Sigmoid colon (tissue), 7 donors: ENCODE results near the gene TVP23A. TPM values are rescaled to one million over a fixed set of nuclear protein-coding genes. Genes with fewer than 3 reads are reported as not detected.

Experiments
- DNase-seq: peaks from one replicate; pipeline ENCODE4 v3.0.0-alpha.2; 2019
- H3K27ac ChIP-seq, 4 donors: fragments of 200-600 bp; sonication (generic); one replicate each; pipeline ENCODE4 v1.5.1; 2016 to 2019; ENCODE audit warnings: mild to moderate bottlenecking in 1 of 4
- H3K27me3 ChIP-seq, 3 donors: fragments of 200-600 bp; sonication (generic); one replicate each; pipeline ENCODE4 v1.5.1; 2019; ENCODE audit warnings: mild to moderate bottlenecking in 1 of 3
- H3K36me3 ChIP-seq, 4 donors: fragments of 200-600 bp; sonication (generic); one replicate each; pipeline ENCODE4 v1.5.1; 2016 to 2019
- H3K4me1 ChIP-seq, 4 donors: fragments of 200-600 bp; sonication (generic); one replicate each; pipeline ENCODE4 v1.5.1; 2017 to 2019
- H3K4me3 ChIP-seq, 4 donors: fragments of 200-600 bp; sonication (generic); one replicate each; pipeline ENCODE4 v1.5.1; 2017 to 2019; ENCODE audit warnings: mild to moderate bottlenecking in 2 of 4, moderate library complexity in 1 of 4
- H3K9me3 ChIP-seq, 4 donors: fragments of 200-600 bp in 3 of 4; sonication (generic) in 3 of 4; one replicate each; pipeline versions ENCODE4 v1.5.1 to v1.6.1; 2013 to 2019
- EP300 ChIP-seq, 4 donors: sonication (generic); formaldehyde crosslinking; IDR thresholded peaks; one replicate each; pipeline ENCODE4 v1.6.1; 2017; ENCODE audit warnings: antibody characterized with exemption in 4 of 4
- POLR2A ChIP-seq, 2 donors: fragments of 450-650 bp; IDR thresholded peaks; one replicate each; pipeline ENCODE4 v1.6.1; 2016; ENCODE audit warnings: antibody characterized with exemption in 2 of 2, mild to moderate bottlenecking in 2 of 2, moderate library complexity in 2 of 2
- POLR2AphosphoS5 ChIP-seq, 4 donors: sonication (generic); formaldehyde crosslinking; IDR thresholded peaks; one replicate each; pipeline ENCODE4 v1.6.1; 2017; ENCODE audit warnings: antibody characterized with exemption in 4 of 4
- WGBS, 2 donors: extraction: QIAGEN DNeasy Blood & Tissue Kit; methylation state at CpG; one replicate each; pipeline ENCODE4 v1.1.7; 2013; 5-methylcytosine and 5-hydroxymethylcytosine counted together
- intact Hi-C: fragments of 100-400 bp; cut with DNase I; formaldehyde crosslinking; loops from one replicate; pipeline ENCODE4 v1.15.1; 2023
- polyA plus RNA-seq, 3 donors: library from polyadenylated mRNA; stranded (reverse); fragments of 200-250 nt; gene quantifications; one replicate each; pipeline ENCODE4 v1.2.3, GENCODE V29; 2013
- total RNA-seq, 4 donors: library from RNA; depleted of rRNA; stranded (reverse); fragments of >200 nt; gene quantifications; one replicate each; pipeline ENCODE4 v1.1.0, GENCODE V29; 2016
- TF ChIP-seq, protein P1 (sequence below), 4 experiments: fragments of 450-650 bp in 3 of 4; fragments of 200-600 bp in 1 of 4; IDR thresholded peaks; one replicate each; pipeline ENCODE4 v1.5.1; 2016 to 2019; ENCODE audit warnings: antibody characterized with exemption in 4 of 4, mild to moderate bottlenecking in 3 of 4, moderate library complexity in 2 of 4
- donor health status: healthy with polysubstance abuse.
- donor health status: Bipolar disorder and iron deficiency.
- donor health status: healthy.

TVP23A gene
- total and polyA plus RNA-seq, 7 donors: 0.14 to 0.98 (median 0.71) TPM; not detected in 2

GRCh38 chr16:10847176-10847575 lies 28.6 kb upstream of the TVP23A start:
- H3K9me3 ChIP-seq: no peaks in the 10 kb centered on the region
- H3K4me1 ChIP-seq: no peaks in the 10 kb centered on the region
- no peaks in the 10 kb centered on the region for H3K36me3 ChIP-seq
- TF ChIP-seq, protein P1, sequence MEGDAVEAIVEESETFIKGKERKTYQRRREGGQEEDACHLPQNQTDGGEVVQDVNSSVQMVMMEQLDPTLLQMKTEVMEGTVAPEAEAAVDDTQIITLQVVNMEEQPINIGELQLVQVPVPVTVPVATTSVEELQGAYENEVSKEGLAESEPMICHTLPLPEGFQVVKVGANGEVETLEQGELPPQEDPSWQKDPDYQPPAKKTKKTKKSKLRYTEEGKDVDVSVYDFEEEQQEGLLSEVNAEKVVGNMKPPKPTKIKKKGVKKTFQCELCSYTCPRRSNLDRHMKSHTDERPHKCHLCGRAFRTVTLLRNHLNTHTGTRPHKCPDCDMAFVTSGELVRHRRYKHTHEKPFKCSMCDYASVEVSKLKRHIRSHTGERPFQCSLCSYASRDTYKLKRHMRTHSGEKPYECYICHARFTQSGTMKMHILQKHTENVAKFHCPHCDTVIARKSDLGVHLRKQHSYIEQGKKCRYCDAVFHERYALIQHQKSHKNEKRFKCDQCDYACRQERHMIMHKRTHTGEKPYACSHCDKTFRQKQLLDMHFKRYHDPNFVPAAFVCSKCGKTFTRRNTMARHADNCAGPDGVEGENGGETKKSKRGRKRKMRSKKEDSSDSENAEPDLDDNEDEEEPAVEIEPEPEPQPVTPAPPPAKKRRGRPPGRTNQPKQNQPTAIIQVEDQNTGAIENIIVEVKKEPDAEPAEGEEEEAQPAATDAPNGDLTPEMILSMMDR (IDR thresholded peaks at IDR 0.05): no peak
- TF ChIP-seq POLR2AphosphoS5 (IDR thresholded peaks at IDR 0.05) (no peak), POLR2A (IDR thresholded peaks at IDR 0.05) (no peak), EP300 (IDR thresholded peaks at IDR 0.05) (no peak)
- intact Hi-C loops: no loop called here
- peak overlapping the region in 2 of 4 donors; percentile 44 to 46 for H3K27ac ChIP-seq
- H3K4me3 ChIP-seq: no peak overlapping the region
- no peak for DNase-seq
- WGBS, 2 donors: 61 to 62% methylated on average over 2 of the region's 2 CpGs
- H3K27me3 ChIP-seq: peaks cover 0 to 17% (median 0%) of the 10 kb centered on the region in 3 donors

DNA sequence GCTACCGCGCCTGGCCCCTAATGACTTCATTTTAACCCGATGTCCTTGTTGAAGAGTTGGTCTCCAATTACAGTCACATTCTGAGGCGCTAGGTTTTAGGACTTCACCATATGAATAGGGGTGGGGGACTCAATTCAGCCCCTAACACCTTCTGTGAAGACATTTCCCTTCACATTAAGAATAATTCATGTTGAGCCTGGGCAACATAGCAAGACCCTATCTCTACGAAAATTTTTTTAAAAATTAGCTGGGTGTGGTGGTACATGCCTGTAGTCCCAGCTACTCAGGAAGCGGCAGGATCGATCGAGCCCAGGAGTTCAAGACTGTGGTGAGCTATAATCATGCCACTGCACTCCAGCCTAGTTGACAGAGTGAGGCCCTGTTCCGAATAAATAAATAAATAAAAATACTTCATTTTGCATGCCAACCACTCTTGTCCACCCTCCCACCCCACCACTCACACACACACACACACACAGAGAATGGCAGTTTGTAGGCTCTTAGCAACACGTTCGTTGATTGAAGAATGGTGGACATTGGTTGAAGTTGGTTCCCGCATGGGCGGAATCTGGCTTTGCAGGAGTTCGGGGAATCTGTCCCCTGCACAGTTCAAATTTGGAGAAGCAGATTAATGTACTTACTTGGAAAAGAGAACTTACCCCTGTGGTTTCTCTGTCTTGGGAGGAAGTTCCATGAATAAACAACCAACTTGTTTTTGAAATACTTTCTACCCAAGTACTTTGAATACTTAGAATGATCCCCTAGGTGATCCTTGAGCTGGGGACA lies 27.8 kb upstream of the TVP23A start:
- intact Hi-C loops: no loop called here
- H3K4me1 ChIP-seq: no peaks in the 10 kb centered on the region
- no peak overlapping the region for H3K4me3 ChIP-seq
- TF ChIP-seq POLR2AphosphoS5 (IDR thresholded peaks at IDR 0.05) (no peak), POLR2A (IDR thresholded peaks at IDR 0.05) (no peak), EP300 (IDR thresholded peaks at IDR 0.05) (no peak)
- TF ChIP-seq, protein P1 (IDR thresholded peaks at IDR 0.05): no peak
- peak overlapping the region in 2 of 4 donors; percentile 44 to 46 for H3K27ac ChIP-seq
- peaks cover 0 to 25% (median 0%) of the 10 kb centered on the region in 3 donors for H3K27me3 ChIP-seq
- no peaks in the 10 kb centered on the region for H3K9me3 ChIP-seq
- no peak for DNase-seq
- no peaks in the 10 kb centered on the region for H3K36me3 ChIP-seq
- 79 to 92% methylated on average over 14 of the region's 14 CpGs for WGBS, 2 donors

GRCh38 chr16:10840703-10841102 lies 22.1 kb upstream of the TVP23A start:
- no peak for DNase-seq
- WGBS, 2 donors: 68 to 74% methylated on average over 16 of the region's 16 CpGs
- TF ChIP-seq POLR2A (IDR thresholded peaks at IDR 0.05) (no peak), EP300 (IDR thresholded peaks at IDR 0.05) (no peak), POLR2AphosphoS5 (IDR thresholded peaks at IDR 0.05) (no peak)
- TF ChIP-seq, protein P1 (IDR thresholded peaks at IDR 0.05): no peak
- Histone ChIP-seq H3K27me3 (peaks cover 0 to 25% (median 0%) of the 10 kb centered on the region in 3 donors), H3K36me3 (no peaks in the 10 kb centered on the region), H3K9me3 (no peaks in the 10 kb centered on the region), H3K4me3 (peak overlapping the region in 2 of 4 donors; percentile 1), H3K27ac (no peak overlapping the region), H3K4me1 (peaks cover 0 to 9% (median 0%) of the 10 kb centered on the region in 4 donors)
- intact Hi-C loops: no loop called here

DNA sequence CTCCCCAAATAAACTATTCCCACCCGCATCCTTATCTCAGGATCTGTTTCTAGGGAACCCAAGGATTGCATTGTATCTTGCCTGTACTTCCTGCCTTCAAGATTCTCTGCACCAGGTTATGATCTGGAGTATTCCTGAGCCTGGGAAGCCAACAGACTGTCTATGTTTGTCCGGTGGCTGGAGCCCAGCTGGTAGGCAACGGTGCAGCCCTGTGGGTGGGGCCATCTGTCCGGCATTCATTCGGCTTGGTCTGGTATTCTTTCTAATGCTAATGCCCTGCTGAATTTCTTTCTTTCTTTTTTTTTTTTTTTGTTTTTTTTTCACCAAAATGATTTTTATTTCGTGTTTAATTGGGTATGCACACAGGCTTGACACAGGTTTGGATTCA lies 20.7 kb upstream of the TVP23A start:
- WGBS, 2 donors: 27 to 63% methylated on average over 6 of the region's 6 CpGs
- Histone ChIP-seq H3K4me1 (peaks cover 0 to 9% (median 0%) of the 10 kb centered on the region in 4 donors), H3K4me3 (no peak overlapping the region), H3K9me3 (no peaks in the 10 kb centered on the region), H3K36me3 (no peaks in the 10 kb centered on the region), H3K27ac (no peak overlapping the region), H3K27me3 (peaks cover 0 to 22% (median 0%) of the 10 kb centered on the region in 3 donors)
- intact Hi-C loops: no loop called here
- TF ChIP-seq POLR2AphosphoS5 (IDR thresholded peaks at IDR 0.05) (no peak), EP300 (IDR thresholded peaks at IDR 0.05) (no peak), POLR2A (IDR thresholded peaks at IDR 0.05) (no peak)
- TF ChIP-seq, protein P1 (IDR thresholded peaks at IDR 0.05): no peak
- no peak for DNase-seq
